K562 (cell line): Measurements from ENCODE around the gene ABHD8. TPM values are rescaled to one million over a fixed set of nuclear protein-coding genes. Genes with fewer than 3 reads are reported as not detected.
A peak's percentile ranks its signal among the peaks of the same experiment; 100 is the strongest.

Experiments used
- ARHGAP35 ChIP-seq: fragments of 450-650 bp; IDR thresholded peaks from 2 replicates; pipeline ENCODE4 v1.6.1; 2018; ENCODE audit not compliant: partially characterized antibody
- ARID3A ChIP-seq: IDR thresholded peaks from 2 replicates; pipeline ENCODE4 v1.6.1; 2012; ENCODE audit warnings: low read depth, low read length, improper control_type of control experiment, borderline replicate concordance
- BRF2 ChIP-seq: IDR thresholded peaks from 3 replicates; pipeline ENCODE4 v1.6.1; 2011; ENCODE audit warnings: borderline replicate concordance, mild to moderate bottlenecking; ENCODE audit not compliant: insufficient read length, insufficient read depth
- CBX3 ChIP-seq, 2 experiments: IDR thresholded peaks; 1 replicate in 1 of 2; 2 replicates in 1 of 2; pipeline ENCODE4 v1.6.1; 2012; ENCODE audit warnings: inconsistent platforms in 2 of 2, low read length in 2 of 2, borderline replicate concordance in 1 of 2, control low read depth in 1 of 2
- DMBX1 ChIP-seq: fragments of 250-450 bp; sonication (Bioruptor Pico); IDR thresholded peaks from 2 replicates; pipeline ENCODE4 v1.8.0; 2022; ENCODE audit warnings: inconsistent platforms, mild to moderate bottlenecking, moderate library complexity, borderline replicate concordance
- GMEB1 ChIP-seq: fragments of 250-450 bp; sonication (Bioruptor Pico); IDR thresholded peaks from 2 replicates; pipeline ENCODE4 v1.4.0; 2020; ENCODE audit warnings: mild to moderate bottlenecking
- HDAC2 ChIP-seq: fragments of 450-650 bp; IDR thresholded peaks from 2 replicates; pipeline ENCODE4 v1.6.1; 2016; ENCODE audit warnings: mild to moderate bottlenecking
- MTF1 ChIP-seq: fragments of 250-450 bp; sonication (Bioruptor Pico); IDR thresholded peaks from 2 replicates; pipeline ENCODE4 v1.9.0; 2021; ENCODE audit warnings: moderate library complexity, mild to moderate bottlenecking, inconsistent platforms, borderline replicate concordance
- NEUROD1 ChIP-seq: fragments of 150-350 bp; IDR thresholded peaks from 2 replicates; pipeline ENCODE4 v1.6.1; 2014; ENCODE audit warnings: borderline replicate concordance, low read length, low read depth; ENCODE audit not compliant: partially characterized antibody
- PHF8 ChIP-seq: fragments of 200-600 bp; sonication (generic); IDR thresholded peaks from 2 replicates; pipeline ENCODE4 v1.6.1; 2012; ENCODE audit warnings: mixed run types, mild to moderate bottlenecking, inconsistent platforms, low read length, moderate library complexity, borderline replicate concordance
- POLR2A ChIP-seq: fragments of 450-650 bp; conservative IDR thresholded peaks from 2 replicates; pipeline ENCODE4 v1.6.1; 2016
- ZNF592 ChIP-seq: fragments of 450-650 bp; IDR thresholded peaks from 2 replicates; pipeline ENCODE4 v1.6.1; 2017; ENCODE audit warnings: antibody characterized with exemption, mild to moderate bottlenecking
- ZNF696 ChIP-seq: fragments of 250-450 bp; sonication (Bioruptor Pico); conservative IDR thresholded peaks from 2 replicates; pipeline ENCODE4 v1.4.0; 2020; ENCODE audit warnings: mild to moderate bottlenecking, moderate library complexity
- polyA plus RNA-seq, 8 experiments: library from polyadenylated mRNA; depleted of rRNA in 4 of 8; stranded (reverse) in 5 of 8; unstranded in 3 of 8; fragments of >200 nt; fragmentation: Nextera tagmentation in 2 of 8; fragmentation: Illumina TruSeq in 1 of 8; extraction: Ambion mirVana in 2 of 8; extraction: Trizol in 1 of 8; gene quantifications; 2 replicates each; pipeline versions ENCODE4 v1.2.1 to v1.2.3, GENCODE V29; 2011 to 2014; ENCODE audit warnings: inconsistent platforms in 1 of 8, missing spikeins in 1 of 8
- total RNA-seq, 7 experiments: library from RNA; depleted of rRNA in 6 of 7; stranded (reverse); fragments of >200 nt in 6 of 7; fragmentation: Illumina TruSeq in 2 of 7; extraction: Trizol in 2 of 7; gene quantifications; 2 replicates each; pipeline versions ENCODE4 v1.2.1 to v1.2.3, GENCODE V29; 2011 to 2021; ENCODE audit warnings: low replicate concordance in 1 of 7
- TF ChIP-seq, protein P1 (sequence below): fragments of 150-350 bp; conservative IDR thresholded peaks from 2 replicates; pipeline ENCODE4 v1.6.1; 2014; ENCODE audit warnings: low read length

ABHD8 gene
- total and polyA plus RNA-seq, 9 of the 15 experiments (the other 6 are each of a cell fraction or from before 2014, with no cell fraction given) = 0.04 to 6.6 (median 2.0) TPM; not detected in 1

DNA sequence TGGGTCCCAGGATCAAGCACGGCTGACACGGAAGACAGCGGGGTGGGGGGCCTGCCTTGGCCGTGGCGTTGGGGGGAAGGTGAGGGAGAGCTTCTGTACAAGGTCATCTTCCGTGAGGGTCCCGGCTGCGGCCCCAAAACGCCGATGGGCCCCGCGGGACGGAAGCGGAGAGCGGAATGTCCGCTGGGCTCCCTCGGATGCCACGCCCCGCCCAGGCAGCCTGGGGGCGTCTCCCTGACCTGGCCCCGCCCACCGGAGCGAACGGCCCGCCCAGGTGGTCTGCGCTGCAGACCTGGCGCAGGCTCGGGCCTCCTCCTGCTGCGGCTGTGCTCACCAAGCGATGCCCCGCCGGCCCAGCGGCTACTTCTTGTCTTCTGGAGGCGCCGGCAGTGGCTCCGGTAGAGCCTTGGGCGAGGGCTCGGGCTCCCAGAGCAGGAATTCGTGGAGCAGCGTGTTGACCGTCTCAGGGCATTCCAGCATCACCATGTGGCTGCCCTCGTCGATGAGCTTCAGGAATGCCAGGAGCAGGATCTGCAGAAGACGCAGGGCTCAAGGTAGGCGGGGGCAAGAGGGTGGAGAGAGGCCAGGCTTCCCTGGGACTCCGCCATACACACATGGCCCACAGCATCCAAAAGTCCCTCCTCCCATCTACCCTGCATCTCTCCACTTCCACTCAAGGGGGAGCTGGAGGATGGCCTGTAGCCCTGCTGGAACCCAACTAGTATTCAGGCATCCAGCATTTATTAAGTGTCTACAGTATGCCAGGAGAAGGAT, 10.7 kb downstream of the ABHD8 start (continued):
- TF ChIP-seq GMEB1 (CRISPR knock-in tag) (no peak), PHF8 (peak; percentile 77; the same call in 1 of the 2 replicates), ZNF592 (no peak), ARID3A (0 out of 2 replicates have a peak, but pooled peaks have one; percentile 35), NEUROD1 (no peak), CBX3 (IDR thresholded peaks at IDR 0.05; ENCODE audit: borderline replicate concordance in 1 of 2, low read length in 2 of 2) (peak in 1 of 2 experiments; percentile 51; a peak in 2 of 3 replicates), HDAC2 (peak; percentile 74; the same call in 1 of the 2 replicates), DMBX1 (no peak), MTF1 (CRISPR knock-in tag) (no peak), BRF2 (no peak), POLR2A (peak; percentile 84), ZNF696 (CRISPR knock-in tag) (no peak), ARHGAP35 (no peak)
- TF ChIP-seq, protein P1, sequence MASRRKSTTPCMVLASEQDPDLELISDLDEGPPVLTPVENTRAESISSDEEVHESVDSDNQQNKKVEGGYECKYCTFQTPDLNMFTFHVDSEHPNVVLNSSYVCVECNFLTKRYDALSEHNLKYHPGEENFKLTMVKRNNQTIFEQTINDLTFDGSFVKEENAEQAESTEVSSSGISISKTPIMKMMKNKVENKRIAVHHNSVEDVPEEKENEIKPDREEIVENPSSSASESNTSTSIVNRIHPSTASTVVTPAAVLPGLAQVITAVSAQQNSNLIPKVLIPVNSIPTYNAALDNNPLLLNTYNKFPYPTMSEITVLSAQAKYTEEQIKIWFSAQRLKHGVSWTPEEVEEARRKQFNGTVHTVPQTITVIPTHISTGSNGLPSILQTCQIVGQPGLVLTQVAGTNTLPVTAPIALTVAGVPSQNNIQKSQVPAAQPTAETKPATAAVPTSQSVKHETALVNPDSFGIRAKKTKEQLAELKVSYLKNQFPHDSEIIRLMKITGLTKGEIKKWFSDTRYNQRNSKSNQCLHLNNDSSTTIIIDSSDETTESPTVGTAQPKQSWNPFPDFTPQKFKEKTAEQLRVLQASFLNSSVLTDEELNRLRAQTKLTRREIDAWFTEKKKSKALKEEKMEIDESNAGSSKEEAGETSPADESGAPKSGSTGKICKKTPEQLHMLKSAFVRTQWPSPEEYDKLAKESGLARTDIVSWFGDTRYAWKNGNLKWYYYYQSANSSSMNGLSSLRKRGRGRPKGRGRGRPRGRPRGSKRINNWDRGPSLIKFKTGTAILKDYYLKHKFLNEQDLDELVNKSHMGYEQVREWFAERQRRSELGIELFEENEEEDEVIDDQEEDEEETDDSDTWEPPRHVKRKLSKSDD = 0 out of 2 replicates have a peak, but pooled peaks have one; percentile 27
